Upper lobe of right lung (tissue), 1 donor: ENCODE results near the gene CTDP1. TPM values are rescaled to one million over a fixed set of nuclear protein-coding genes. Genes with fewer than 3 reads are reported as not detected.
A peak's percentile ranks its signal among the peaks of the same experiment; 100 is the strongest.
"Not testable (repeated sequence)": the region's sequence is repeated elsewhere in the genome, so short reads cannot be mapped to it uniquely, and the experiment has no call there.

Experiments used
- ATAC-seq: fragments of 200-7000 bp; cut with Tn5 transposase; one replicate; pipeline ENCODE4 v1.9.1; 2020; ENCODE audit warnings: mild to moderate bottlenecking, moderate library complexity
- DNase-seq: peaks from one replicate; pipeline ENCODE4 v3.0.0-alpha.2; 2020
- H3K27ac ChIP-seq: fragments of 200-600 bp; one replicate; pipeline ENCODE4 v1.8.0; 2022
- H3K27me3 ChIP-seq: fragments of 200-600 bp; one replicate; pipeline ENCODE4 v1.8.0; 2022; ENCODE audit warnings: mild to moderate bottlenecking
- H3K36me3 ChIP-seq: fragments of 200-600 bp; one replicate; pipeline ENCODE4 v1.8.0; 2022
- H3K4me1 ChIP-seq: fragments of 200-600 bp; one replicate; pipeline ENCODE4 v1.8.0; 2022
- H3K4me3 ChIP-seq: fragments of 200-600 bp; one replicate; pipeline ENCODE4 v1.8.0; 2022; ENCODE audit warnings: mild to moderate bottlenecking
- H3K9me3 ChIP-seq: fragments of 200-600 bp; one replicate; pipeline ENCODE4 v1.8.0; 2022
- intact Hi-C: fragments of 100-400 bp; cut with DNase I; formaldehyde crosslinking; loops from one replicate; pipeline ENCODE4 v1.11.0; 2022
- total RNA-seq: library from RNA; stranded (reverse); fragmentation: NEBNext Ultra II Directional; extraction: Animal tissue kit (Norgen Biotek cat#: 25700); gene quantifications from one replicate; pipeline ENCODE4 v1.2.1, GENCODE V29; 2021
- TF ChIP-seq, protein P1 (sequence below): fragments of 200-600 bp; IDR thresholded peaks from one replicate; pipeline ENCODE4 v1.8.0; 2022; ENCODE audit warnings: antibody characterized with exemption
- donor health status: DM: no; HTN: yes; CAD: no; lungs with severe emphysema.

CTDP1 gene
- total RNA-seq, 1 donor from 2014 or later = 23.0 TPM

DNA sequence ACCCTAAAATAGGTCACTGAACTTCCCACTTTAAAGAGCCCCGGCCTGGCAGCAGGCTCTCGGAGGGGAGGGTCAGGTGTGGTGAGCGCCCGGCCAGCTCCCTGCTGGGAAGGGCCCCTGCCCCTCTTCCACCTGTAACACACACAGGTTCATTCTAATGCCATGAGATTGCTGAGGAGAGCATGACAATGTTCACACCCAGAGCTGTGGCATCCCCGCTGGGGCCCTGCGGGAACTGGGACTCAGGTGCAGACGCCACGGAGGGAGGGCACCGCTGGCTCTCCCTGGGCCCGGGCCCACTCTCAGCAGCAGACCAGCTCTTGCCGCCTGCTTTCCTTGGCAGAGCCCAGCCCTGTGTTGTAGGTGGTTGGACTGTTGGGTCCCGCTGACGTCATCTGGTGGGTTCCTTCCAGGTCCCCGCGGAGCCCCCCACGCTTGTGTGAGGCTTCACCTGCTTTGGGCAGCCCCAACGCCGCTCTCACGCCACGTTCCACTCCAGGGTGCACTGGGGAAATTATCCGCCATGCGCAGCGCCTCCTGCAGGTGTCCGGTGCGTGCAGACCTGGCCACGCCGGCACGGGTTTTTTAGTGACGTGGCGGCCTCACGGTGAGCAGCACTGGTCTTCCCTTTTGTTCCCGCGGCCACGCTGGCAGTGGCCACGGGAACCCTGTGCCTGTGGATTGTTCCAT lies 67.7 kb downstream of the CTDP1 start:
- Histone ChIP-seq H3K4me3 (no peak overlapping the region), H3K27me3 (no peaks in the 10 kb centered on the region), H3K4me1 (no peaks in the 10 kb centered on the region), H3K9me3 (no peaks in the 10 kb centered on the region), H3K27ac (no peak overlapping the region), H3K36me3 (peaks cover 15% of the 10 kb centered on the region)
- intact Hi-C loops = no loop called here
- no peak for ATAC-seq
- TF ChIP-seq, protein P1, sequence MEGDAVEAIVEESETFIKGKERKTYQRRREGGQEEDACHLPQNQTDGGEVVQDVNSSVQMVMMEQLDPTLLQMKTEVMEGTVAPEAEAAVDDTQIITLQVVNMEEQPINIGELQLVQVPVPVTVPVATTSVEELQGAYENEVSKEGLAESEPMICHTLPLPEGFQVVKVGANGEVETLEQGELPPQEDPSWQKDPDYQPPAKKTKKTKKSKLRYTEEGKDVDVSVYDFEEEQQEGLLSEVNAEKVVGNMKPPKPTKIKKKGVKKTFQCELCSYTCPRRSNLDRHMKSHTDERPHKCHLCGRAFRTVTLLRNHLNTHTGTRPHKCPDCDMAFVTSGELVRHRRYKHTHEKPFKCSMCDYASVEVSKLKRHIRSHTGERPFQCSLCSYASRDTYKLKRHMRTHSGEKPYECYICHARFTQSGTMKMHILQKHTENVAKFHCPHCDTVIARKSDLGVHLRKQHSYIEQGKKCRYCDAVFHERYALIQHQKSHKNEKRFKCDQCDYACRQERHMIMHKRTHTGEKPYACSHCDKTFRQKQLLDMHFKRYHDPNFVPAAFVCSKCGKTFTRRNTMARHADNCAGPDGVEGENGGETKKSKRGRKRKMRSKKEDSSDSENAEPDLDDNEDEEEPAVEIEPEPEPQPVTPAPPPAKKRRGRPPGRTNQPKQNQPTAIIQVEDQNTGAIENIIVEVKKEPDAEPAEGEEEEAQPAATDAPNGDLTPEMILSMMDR = no peak
- peak; percentile 65 for DNase-seq

DNA sequence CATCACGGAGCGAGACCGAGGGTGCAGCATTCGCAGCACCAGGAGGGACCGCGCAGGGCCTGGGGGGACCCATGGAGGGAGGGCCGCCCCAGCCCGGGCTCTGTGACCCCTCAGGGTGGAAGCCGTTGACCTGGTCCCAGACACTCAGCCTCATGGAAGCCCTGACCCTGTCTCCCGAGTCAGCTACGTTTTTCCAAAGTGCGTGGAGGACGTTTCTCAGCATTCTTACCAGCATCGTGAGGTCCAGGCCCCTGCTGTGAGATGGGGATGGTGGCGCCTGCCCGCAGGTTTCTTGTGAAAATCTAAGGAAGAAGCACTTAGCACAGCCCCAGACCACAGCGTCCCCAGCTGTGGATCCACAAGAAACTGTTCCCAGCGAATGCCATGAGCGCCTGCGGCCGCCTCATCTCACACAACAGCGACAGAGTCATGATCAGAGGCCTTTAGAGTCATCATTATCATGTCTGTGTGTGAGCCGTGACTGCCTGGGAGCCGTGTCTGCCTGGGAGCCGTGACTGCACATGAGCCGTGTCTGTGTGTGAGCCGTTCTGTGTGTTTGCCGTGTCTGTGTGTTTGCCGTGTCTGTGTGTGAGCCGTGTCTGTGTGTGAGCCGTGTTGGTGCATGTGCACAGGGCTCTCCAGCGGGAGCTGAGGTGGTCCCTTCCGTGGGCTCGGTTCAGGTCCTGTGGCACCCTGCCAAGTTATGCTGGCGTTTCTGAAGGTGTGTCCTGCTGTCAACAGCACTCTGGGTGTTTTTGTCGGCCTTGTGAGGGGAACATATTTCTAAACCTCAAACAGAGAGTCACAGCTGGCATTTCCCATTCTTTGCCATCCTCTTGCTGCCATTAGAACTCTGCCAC lies 68.9 kb downstream of the CTDP1 start:
- TF ChIP-seq, protein P1 = no peak
- no peaks in the 10 kb centered on the region for H3K9me3 ChIP-seq
- no peaks in the 10 kb centered on the region for H3K27me3 ChIP-seq
- no peak overlapping the region for H3K4me3 ChIP-seq
- H3K27ac ChIP-seq = no peak overlapping the region
- peaks cover 18% of the 10 kb centered on the region for H3K36me3 ChIP-seq
- H3K4me1 ChIP-seq = no peaks in the 10 kb centered on the region
- intact Hi-C loops = no loop called here
- no peak for ATAC-seq
- DNase-seq = peak; percentile 52

DNA sequence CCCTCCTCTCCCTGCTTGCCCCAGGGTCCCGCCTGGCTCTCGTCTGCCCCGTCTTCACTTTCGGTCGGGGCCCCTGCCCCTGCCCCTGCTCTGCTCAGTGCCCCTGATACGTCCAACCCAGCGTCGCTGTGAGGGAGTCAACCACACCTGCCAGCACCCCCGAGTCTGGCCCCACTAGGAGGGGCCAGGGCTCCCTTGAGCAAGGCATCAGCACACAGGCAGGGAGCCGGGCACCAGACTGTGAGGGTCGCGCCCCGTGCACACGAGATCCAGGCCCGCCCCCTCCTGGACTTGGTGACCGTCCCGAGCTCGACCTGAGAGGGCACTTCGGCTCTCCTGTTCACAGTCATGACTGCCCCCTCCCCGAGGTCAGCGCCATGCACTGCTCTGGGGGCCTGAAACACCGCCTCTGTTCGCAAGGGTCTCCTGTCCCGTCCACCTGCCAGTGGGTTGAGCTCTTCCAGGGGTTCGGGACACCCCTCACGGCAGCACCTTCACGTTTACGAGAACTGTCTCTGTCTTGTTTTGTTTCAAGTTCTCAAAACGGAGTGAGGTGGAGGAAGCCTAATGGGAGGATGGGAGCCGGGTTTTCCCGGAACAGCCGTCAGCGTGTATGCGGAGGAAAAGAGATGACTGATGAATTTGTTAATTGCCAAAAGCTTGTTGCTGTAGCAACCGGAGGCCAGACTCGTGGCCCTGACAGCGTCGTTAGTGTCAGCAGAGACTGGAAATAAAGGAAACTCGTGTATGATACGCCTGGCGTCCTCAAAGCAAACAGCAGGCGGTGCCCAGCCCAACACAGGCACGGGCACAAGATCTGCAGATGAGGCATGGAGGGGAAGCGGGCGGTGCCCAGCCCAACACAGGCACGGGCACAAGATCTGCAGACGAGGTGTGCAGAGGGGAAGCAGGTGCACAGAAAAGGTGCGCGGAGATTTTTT lies 69.9 kb downstream of the CTDP1 start:
- Histone ChIP-seq H3K4me1 (no peaks in the 10 kb centered on the region), H3K27me3 (no peaks in the 10 kb centered on the region), H3K36me3 (peaks cover 28% of the 10 kb centered on the region), H3K27ac (no peak overlapping the region), H3K4me3 (no peak overlapping the region), H3K9me3 (no peaks in the 10 kb centered on the region)
- ATAC-seq = peak; percentile 7
- TF ChIP-seq, protein P1 = no peak
- DNase-seq = peak; percentile 58
- intact Hi-C loops = no loop called here

DNA sequence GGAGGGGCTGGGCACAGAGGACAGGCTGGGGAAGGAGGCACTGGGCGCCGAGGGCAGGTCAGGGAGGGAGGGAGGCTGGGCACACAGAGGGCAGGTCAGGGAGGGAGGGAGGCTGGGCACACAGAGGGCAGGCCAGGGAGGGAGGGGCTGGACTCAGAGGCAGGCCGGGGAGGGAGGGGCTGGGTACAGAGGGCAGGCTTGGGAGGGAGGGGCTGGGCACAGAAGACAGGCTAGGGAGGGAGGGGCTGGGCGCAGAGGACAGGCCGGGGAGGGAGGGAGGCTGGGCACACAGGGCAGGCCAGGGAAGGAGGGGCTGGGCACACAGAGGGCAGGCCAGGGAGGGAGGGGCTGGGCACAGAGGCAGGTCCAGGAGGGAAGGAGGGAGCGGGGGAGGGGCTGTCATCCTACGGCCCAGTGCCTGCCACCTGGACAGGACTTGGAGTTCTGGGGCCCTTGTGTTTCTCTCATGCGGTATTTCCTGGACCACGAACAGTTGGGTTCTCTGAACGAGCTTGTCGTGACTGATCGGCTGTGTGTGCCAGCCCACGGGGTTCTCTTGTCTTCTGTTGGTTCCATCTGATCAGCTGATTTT lies 71.5 kb downstream of the CTDP1 start:
- Histone ChIP-seq H3K36me3 (peaks cover 40% of the 10 kb centered on the region), H3K9me3 (no peaks in the 10 kb centered on the region), H3K27me3 (no peaks in the 10 kb centered on the region), H3K4me3 (no peak overlapping the region), H3K27ac (no peak overlapping the region), H3K4me1 (no peaks in the 10 kb centered on the region)
- peak; percentile 68 for ATAC-seq
- intact Hi-C loops = no loop called here
- TF ChIP-seq, protein P1 = no peak
- DNase-seq = peak; percentile 60

DNA sequence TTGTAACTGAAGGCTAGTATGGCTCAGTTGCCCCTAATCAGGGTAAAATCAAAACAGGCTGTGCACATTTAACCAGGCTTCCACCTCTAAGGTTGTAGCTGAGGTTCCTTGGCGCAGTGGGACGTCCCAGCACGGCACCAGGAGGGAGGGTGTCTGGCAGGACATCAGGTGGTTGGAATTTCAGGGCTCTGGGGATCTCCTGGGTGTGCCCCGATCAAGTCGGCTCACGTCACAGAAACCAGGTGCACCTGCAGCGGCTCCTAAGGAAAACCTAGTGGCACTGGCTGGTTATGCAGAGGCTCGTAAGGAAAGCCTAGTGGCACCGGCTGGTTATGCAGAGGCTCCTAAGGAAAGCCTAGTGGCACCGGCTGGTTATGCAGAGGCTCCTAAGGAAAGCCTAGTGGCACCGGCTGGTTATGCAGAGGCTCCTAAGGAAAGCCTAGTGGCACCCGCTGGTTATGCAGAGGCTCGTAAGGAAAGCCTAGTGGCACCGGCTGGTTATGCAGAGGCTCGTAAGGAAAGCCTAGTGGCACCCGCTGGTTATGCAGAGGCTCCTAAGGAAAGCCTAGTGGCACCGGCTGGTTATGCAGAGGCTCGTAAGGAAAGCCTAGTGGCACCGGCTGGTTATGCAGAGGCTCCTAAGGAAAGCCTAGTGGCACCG lies 72.4 kb downstream of the CTDP1 start:
- H3K4me3 ChIP-seq, H3K27me3 ChIP-seq, intact Hi-C loops, H3K9me3 ChIP-seq, ATAC-seq, H3K4me1 ChIP-seq, H3K27ac ChIP-seq: not testable (repeated sequence)
- DNase-seq = peak; percentile 51
- peaks cover 33% of the 10 kb centered on the region for H3K36me3 ChIP-seq

DNA sequence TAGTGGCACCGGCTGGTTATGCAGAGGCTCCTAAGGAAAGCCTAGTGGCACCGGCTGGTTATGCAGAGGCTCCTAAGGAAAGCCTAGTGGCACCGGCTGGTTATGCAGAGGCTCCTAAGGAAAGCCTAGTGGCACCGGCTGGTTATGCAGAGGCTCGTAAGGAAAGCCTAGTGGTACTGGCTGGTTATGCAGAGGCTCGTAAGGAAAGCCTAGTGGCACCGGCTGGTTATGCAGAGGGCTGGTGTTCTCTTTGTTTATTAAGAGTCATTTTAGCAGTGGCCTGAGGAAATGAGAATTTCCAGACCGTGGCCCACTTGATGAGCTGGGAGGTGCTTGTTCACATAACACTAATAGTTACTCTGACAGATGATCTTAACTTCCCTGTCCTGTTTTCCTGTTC lies 73.3 kb downstream of the CTDP1 start:
- H3K4me3 ChIP-seq, H3K4me1 ChIP-seq, H3K9me3 ChIP-seq, ATAC-seq, DNase-seq, H3K27me3 ChIP-seq, H3K27ac ChIP-seq, intact Hi-C loops: not testable (repeated sequence)
- peaks cover 25% of the 10 kb centered on the region for H3K36me3 ChIP-seq
